Endothelial cell of umbilical vein (primary cell): ENCODE measurements around the gene RASSF6. TPM values are rescaled to one million over a fixed set of nuclear protein-coding genes. Genes with fewer than 3 reads are reported as not detected.

ENCODE experiments used
- BruUV-seq: library from RNA; stranded (reverse); fragments of 400-500 nt; replicated peaks from 2 replicates; lab custom pipeline; 2021; lab: Mats Ljungman, UMichigan
- CTCF ChIA-PET: fragments of 300-600, 350-600 bp; sonication (Branson Sonifier 250); formaldehyde crosslinking; loops from one replicate; lab custom pipeline; 2021; ENCODE audit warnings: antibody characterized with exemption, inconsistent platforms; lab: Charles Lee
- POLR2A ChIA-PET: fragments of 300-600, 350-600 bp; sonication (Branson Sonifier 250); formaldehyde crosslinking; loops from one replicate; lab custom pipeline; 2021; ENCODE audit warnings: antibody characterized with exemption, inconsistent platforms; lab: Charles Lee
- DNase-seq: peaks from one replicate; pipeline ENCODE4 v3.0.0-alpha.2; 2011; ENCODE audit warnings: low read depth, low spot score
- FAIRE-seq: peaks from 2 replicates; lab custom pipeline; 2011; peaks lifted over from hg19 to GRCh38; lab: Jason Lieb, UNC
- H2AFZ ChIP-seq: 2 replicates; pipeline ENCODE4 v1.6.0; 2012; ENCODE audit warnings: low read depth, low read length, control low read depth, inconsistent platforms
- H3K27ac ChIP-seq: 2 replicates; pipeline ENCODE4 v1.5.1; 2011; ENCODE audit warnings: low read depth, mild to moderate bottlenecking, control low read depth, low read length, moderate library complexity; ENCODE audit not compliant: insufficient read depth
- H3K27me3 ChIP-seq, 2 experiments: 2 replicates each; pipeline versions ENCODE4 v1.6.0 to v1.6.1; 2011; ENCODE audit warnings: low read length in 2 of 2, mixed read lengths in 1 of 2; ENCODE audit not compliant: control insufficient read depth in 2 of 2, insufficient read depth in 2 of 2
- H3K36me3 ChIP-seq, 2 experiments: 2 replicates in 1 of 2; 3 replicates in 1 of 2; pipeline ENCODE4 v1.5.1; 2011; ENCODE audit warnings: low read length in 2 of 2, mild to moderate bottlenecking in 1 of 2, moderate library complexity in 1 of 2; ENCODE audit not compliant: control insufficient read depth in 2 of 2, insufficient read depth in 2 of 2; ENCODE audit errors: extremely low read depth in 1 of 2
- H3K4me1 ChIP-seq: 3 replicates; pipeline ENCODE4 v1.5.1; 2011; ENCODE audit warnings: mild to moderate bottlenecking, low read length; ENCODE audit not compliant: control insufficient read depth, insufficient read depth; ENCODE audit errors: extremely low read depth
- H3K4me2 ChIP-seq: 2 replicates; pipeline ENCODE4 v1.6.1; 2011; ENCODE audit warnings: low read length, control low read depth, mixed read lengths; ENCODE audit not compliant: insufficient read depth
- H3K4me3 ChIP-seq, 3 experiments: fragments of 200-600 bp in 1 of 3; sonication (generic), shearing (Covaris generic) in 1 of 3; replicated peaks in 1 of 3; 2 replicates each; pipeline ENCODE4 v1.5.1; 2011 to 2016; ENCODE audit warnings: control low read depth in 3 of 3, low read length in 3 of 3, mild to moderate bottlenecking in 2 of 3, inconsistent platforms in 1 of 3, low read depth in 1 of 3, moderate library complexity in 1 of 3; ENCODE audit not compliant: insufficient read depth in 1 of 3
- H3K79me2 ChIP-seq: 2 replicates; pipeline ENCODE4 v1.6.0; 2012; ENCODE audit warnings: low read length, inconsistent platforms; ENCODE audit not compliant: control insufficient read depth, insufficient read depth
- H3K9ac ChIP-seq: replicated peaks from 2 replicates; pipeline ENCODE3; 2011; ENCODE audit warnings: low read length, control low read depth; ENCODE audit not compliant: insufficient read depth; ENCODE audit errors: extremely low read depth
- H3K9me1 ChIP-seq: replicated peaks from 3 replicates; pipeline ENCODE4 v1.6.0; 2011; ENCODE audit warnings: mild to moderate bottlenecking, low read length; ENCODE audit not compliant: control insufficient read depth, insufficient read depth; ENCODE audit errors: extremely low read depth
- H3K9me3 ChIP-seq: replicated peaks from 2 replicates; pipeline ENCODE4 v1.5.1; 2012; ENCODE audit warnings: low read length, inconsistent platforms; ENCODE audit not compliant: control insufficient read depth, insufficient read depth
- H4K20me1 ChIP-seq: replicated peaks from 2 replicates; pipeline ENCODE3; 2011; ENCODE audit warnings: mild to moderate bottlenecking, low read length; ENCODE audit not compliant: control insufficient read depth, insufficient read depth; ENCODE audit errors: extremely low read depth
- FOS ChIP-seq: IDR thresholded peaks from 2 replicates; pipeline ENCODE4 v1.6.1; 2011; ENCODE audit warnings: mild to moderate bottlenecking, low read length, moderate library complexity, borderline replicate concordance; ENCODE audit not compliant: insufficient read depth
- JUN ChIP-seq: IDR thresholded peaks from 2 replicates; pipeline ENCODE4 v1.6.1; 2011; ENCODE audit warnings: borderline replicate concordance, low read depth; ENCODE audit not compliant: insufficient read length, insufficient read depth
- MYC ChIP-seq: IDR thresholded peaks from one replicate; pipeline ENCODE4 v1.6.1; 2011; ENCODE audit warnings: mild to moderate bottlenecking, low read depth, low read length
- POLR2A ChIP-seq: IDR thresholded peaks from 2 replicates; pipeline ENCODE4 v1.6.1; 2012; ENCODE audit warnings: low read depth, mild to moderate bottlenecking, control low read depth, low read length
- dilution Hi-C: fragments of 300-500 bp; cut with MboI; formaldehyde crosslinking; loops from one replicate; pipeline ENCODE4 v1.15.0; 2019; ENCODE audit warnings: low sequenced_read_pairs; ENCODE audit not compliant: extremely low pct_ligation_motif_present
- intact Hi-C: fragments of 100-400 bp; cut with micrococcal nuclease; formaldehyde crosslinking; loops from one replicate; pipeline ENCODE4 v1.10.0; 2022
- polyA plus RNA-seq, 4 experiments: library from polyadenylated mRNA; depleted of rRNA in 3 of 4; stranded (reverse) in 3 of 4; unstranded in 1 of 4; fragments of >200 nt; gene quantifications; 2 replicates each; pipeline versions ENCODE4 v1.2.1 to v1.2.3, GENCODE V29; 2011 to 2012; ENCODE audit warnings: missing spikeins in 1 of 4
- total RNA-seq: library from RNA; stranded (reverse); gene quantifications from 2 replicates; pipeline ENCODE4 v1.2.3, GENCODE V29; 2021
- TF ChIP-seq, protein P1 (sequence below), 2 donors: IDR thresholded peaks; 1 replicate in 1 of 2; 2 replicates in 1 of 2; pipeline ENCODE4 v1.5.1; 2011; ENCODE audit warnings: low read length in 2 of 2, mild to moderate bottlenecking in 2 of 2, moderate library complexity in 2 of 2, control low read depth in 1 of 2, inconsistent platforms in 1 of 2, low read depth in 1 of 2; ENCODE audit not compliant: insufficient read depth in 1 of 2; ENCODE audit errors: extremely low read depth in 1 of 2

Gene RASSF6
- total and polyA plus RNA-seq, 2 donors (not counting 3 experiments of a cell fraction or from before 2014, with no cell fraction given): not detected

- no peak for TF ChIP-seq POLR2A
- TF ChIP-seq JUN: no peak
- TF ChIP-seq, protein P1, sequence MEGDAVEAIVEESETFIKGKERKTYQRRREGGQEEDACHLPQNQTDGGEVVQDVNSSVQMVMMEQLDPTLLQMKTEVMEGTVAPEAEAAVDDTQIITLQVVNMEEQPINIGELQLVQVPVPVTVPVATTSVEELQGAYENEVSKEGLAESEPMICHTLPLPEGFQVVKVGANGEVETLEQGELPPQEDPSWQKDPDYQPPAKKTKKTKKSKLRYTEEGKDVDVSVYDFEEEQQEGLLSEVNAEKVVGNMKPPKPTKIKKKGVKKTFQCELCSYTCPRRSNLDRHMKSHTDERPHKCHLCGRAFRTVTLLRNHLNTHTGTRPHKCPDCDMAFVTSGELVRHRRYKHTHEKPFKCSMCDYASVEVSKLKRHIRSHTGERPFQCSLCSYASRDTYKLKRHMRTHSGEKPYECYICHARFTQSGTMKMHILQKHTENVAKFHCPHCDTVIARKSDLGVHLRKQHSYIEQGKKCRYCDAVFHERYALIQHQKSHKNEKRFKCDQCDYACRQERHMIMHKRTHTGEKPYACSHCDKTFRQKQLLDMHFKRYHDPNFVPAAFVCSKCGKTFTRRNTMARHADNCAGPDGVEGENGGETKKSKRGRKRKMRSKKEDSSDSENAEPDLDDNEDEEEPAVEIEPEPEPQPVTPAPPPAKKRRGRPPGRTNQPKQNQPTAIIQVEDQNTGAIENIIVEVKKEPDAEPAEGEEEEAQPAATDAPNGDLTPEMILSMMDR (IDR thresholded peaks at IDR 0.05; ENCODE audit: extremely low read depth in 1 of 2, insufficient read depth in 1 of 2, low read depth in 1 of 2, low read length in 2 of 2): no peak
- TF ChIP-seq MYC: no peak
- intact Hi-C loops (no loop called here), dilution Hi-C loops (no loop called here)
- Histone ChIP-seq H3K9me3 (no peaks in the 10 kb centered on the region), H3K27me3 (no peaks in the 10 kb centered on the region), H3K4me3 (no peak overlapping the region), H3K9ac (no peak overlapping the region), H3K4me1 (no peaks in the 10 kb centered on the region), H3K9me1 (peaks cover 3% of the 10 kb centered on the region), H4K20me1 (no peaks in the 10 kb centered on the region), H3K36me3 (no peaks in the 10 kb centered on the region), H3K4me2 (no peak overlapping the region), H3K27ac (no peak overlapping the region), H3K79me2 (no peaks in the 10 kb centered on the region), H2AFZ (no peak overlapping the region)
- ChIA-PET CTCF (interaction anchor here (1.4 kb wide), 1 partner anchor 551 kb away, joined by 6 read pairs; no protein-coding TSS in a partner anchor), POLR2A (no interaction called here)
- BruUV-seq: no TSS peak
- DNase-seq (no peak), FAIRE-seq (no peak)
Measured at GRCh38 chr4:73583666-73584065, 36.6 kb downstream of the RASSF6 start.

DNA sequence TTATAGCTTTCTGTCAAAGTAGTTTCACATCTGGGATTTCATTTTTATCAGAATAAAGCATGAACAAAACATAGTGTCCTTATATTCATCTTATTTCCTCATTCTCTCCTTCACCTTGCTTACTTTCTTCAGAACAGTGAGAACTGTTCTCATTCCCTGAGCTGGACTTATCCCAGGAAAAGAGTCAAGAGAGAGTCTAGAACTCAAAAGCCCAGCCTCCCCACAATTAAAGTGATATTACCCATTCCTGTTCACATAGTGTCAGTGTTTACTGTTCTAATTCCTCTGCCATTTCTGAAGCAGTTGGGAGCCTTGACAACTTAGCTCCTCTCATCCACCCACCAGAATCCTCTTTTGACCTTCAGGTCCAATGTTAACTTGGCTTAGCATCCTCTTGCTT is 42.9 kb downstream of the RASSF6 start:
- Histone ChIP-seq H3K36me3 (no peaks in the 10 kb centered on the region), H3K27me3 (no peaks in the 10 kb centered on the region), H3K79me2 (no peaks in the 10 kb centered on the region), H3K4me1 (no peaks in the 10 kb centered on the region), H4K20me1 (no peaks in the 10 kb centered on the region), H3K9me1 (no peaks in the 10 kb centered on the region), H3K9me3 (no peaks in the 10 kb centered on the region), H3K9ac (no peak overlapping the region), H3K4me2 (no peak overlapping the region), H3K27ac (no peak overlapping the region), H2AFZ (no peak overlapping the region), H3K4me3 (no peak overlapping the region)
- ChIA-PET POLR2A (no interaction called here), CTCF (interaction anchor here (0.8 kb wide), 1 partner anchor 612 kb away, joined by 5 read pairs; no protein-coding TSS in a partner anchor)
- dilution Hi-C loops: no loop called here
- intact Hi-C loops: no loop called here
- no peak for TF ChIP-seq FOS
- no peak for TF ChIP-seq JUN
- BruUV-seq: no TSS peak
- FAIRE-seq: no peak
- no peak for DNase-seq
